GM23248 (cell line): ENCODE data around the gene JPH2. TPM values are rescaled to one million over a fixed set of nuclear protein-coding genes. Genes with fewer than 3 reads are reported as not detected.

ENCODE experiments used
- DNase-seq: peaks from one replicate; pipeline ENCODE4 v3.0.0-alpha.2; 2015
- H2AFZ ChIP-seq: fragments of 200-600 bp; sonication (generic); 2 replicates; pipeline ENCODE4 v1.6.1; 2016; ENCODE audit warnings: antibody characterized with exemption
- H3F3A ChIP-seq: fragments of 200-600 bp; sonication (generic); 2 replicates; pipeline ENCODE4 v1.6.1; 2016; ENCODE audit warnings: mild to moderate bottlenecking, antibody characterized with exemption, mixed run types; ENCODE audit not compliant: insufficient read depth
- H3K27ac ChIP-seq: fragments of 200-600 bp; sonication (generic); 2 replicates; pipeline ENCODE4 v1.5.1; 2016; ENCODE audit warnings: mild to moderate bottlenecking
- H3K27me3 ChIP-seq: fragments of 200-600 bp; sonication (generic); replicated peaks from 2 replicates; pipeline ENCODE4 v1.6.1; 2016; ENCODE audit warnings: mild to moderate bottlenecking; ENCODE audit not compliant: insufficient read depth
- H3K36me3 ChIP-seq: fragments of 200-600 bp; sonication (generic); 2 replicates; pipeline ENCODE4 v1.6.1; 2016; ENCODE audit warnings: low read depth, mild to moderate bottlenecking
- H3K4me1 ChIP-seq: fragments of 200-600 bp; sonication (generic); 2 replicates; pipeline ENCODE4 v1.6.1; 2016; ENCODE audit warnings: mild to moderate bottlenecking; ENCODE audit not compliant: insufficient read depth
- H3K4me2 ChIP-seq: fragments of 200-600 bp; sonication (generic); one replicate; pipeline ENCODE4 v1.6.1; 2016; ENCODE audit warnings: mild to moderate bottlenecking; ENCODE audit not compliant: unreplicated experiment
- H3K4me3 ChIP-seq: fragments of 200-600 bp; sonication (generic); 2 replicates; pipeline ENCODE4 v1.5.1; 2016; ENCODE audit warnings: mild to moderate bottlenecking
- H3K79me2 ChIP-seq: fragments of 200-600 bp; sonication (generic); 2 replicates; pipeline ENCODE4 v1.6.1; 2016; ENCODE audit warnings: mild to moderate bottlenecking; ENCODE audit not compliant: insufficient read depth
- H3K9ac ChIP-seq: fragments of 200-600 bp; sonication (generic); 2 replicates; pipeline ENCODE4 v1.6.1; 2016; ENCODE audit warnings: mild to moderate bottlenecking
- H3K9me2 ChIP-seq: fragments of 200-600 bp; sonication (generic); 2 replicates; pipeline ENCODE4 v1.6.1; 2016; ENCODE audit warnings: mixed run types, mild to moderate bottlenecking, moderate library complexity; ENCODE audit not compliant: insufficient read depth
- H3K9me3 ChIP-seq: fragments of 200-600 bp; sonication (generic); one replicate; pipeline ENCODE4 v1.6.1; 2017; ENCODE audit warnings: low read depth
- H4K20me1 ChIP-seq: fragments of 200-600 bp; sonication (generic); 2 replicates; pipeline ENCODE4 v1.6.0; 2016; ENCODE audit not compliant: insufficient read depth
- EZH2 ChIP-seq: fragments of 200-600 bp; sonication (generic); IDR thresholded peaks from 2 replicates; pipeline ENCODE4 v1.6.1; 2018; ENCODE audit warnings: antibody characterized with exemption, mild to moderate bottlenecking; ENCODE audit not compliant: insufficient read depth, poor library complexity, severe bottlenecking
- EZH2phosphoT487 ChIP-seq: fragments of 200-600 bp; sonication (generic); IDR thresholded peaks from 2 replicates; pipeline ENCODE4 v1.6.1; 2018; ENCODE audit warnings: antibody characterized with exemption, moderate library complexity, mild to moderate bottlenecking, low read depth; ENCODE audit not compliant: insufficient read depth
- WGBS, 2 experiments: methylation state at CpG; one replicate each; pipeline ENCODE4 v1.1.6; 2015 to 2017; ENCODE audit warnings: low lambda C conversion rate in 2 of 2, low coverage in 1 of 2; ENCODE audit errors: missing lambda C conversion rate in 2 of 2; 5-methylcytosine and 5-hydroxymethylcytosine counted together
- in situ Hi-C: fragments of 300-500 bp; cut with MboI; formaldehyde crosslinking; loops from 2 replicates; pipeline ENCODE4 v1.15.0; 2020
- polyA plus RNA-seq: library from polyadenylated mRNA; unstranded; fragments of >200 nt; fragmentation: Nextera tagmentation; extraction: Ambion mirVana; gene quantifications from 2 replicates; pipeline ENCODE4 v1.2.1, GENCODE V29; 2016
- total RNA-seq: library from RNA; depleted of rRNA; stranded (reverse); fragments of >200 nt; shearing (Covaris generic); gene quantifications from 2 replicates; pipeline ENCODE4 v1.2.3, GENCODE V29; 2014

Gene JPH2
- total and polyA plus RNA-seq, 2 experiments from 2014 or later = 1.8 to 9.7 TPM

DNA sequence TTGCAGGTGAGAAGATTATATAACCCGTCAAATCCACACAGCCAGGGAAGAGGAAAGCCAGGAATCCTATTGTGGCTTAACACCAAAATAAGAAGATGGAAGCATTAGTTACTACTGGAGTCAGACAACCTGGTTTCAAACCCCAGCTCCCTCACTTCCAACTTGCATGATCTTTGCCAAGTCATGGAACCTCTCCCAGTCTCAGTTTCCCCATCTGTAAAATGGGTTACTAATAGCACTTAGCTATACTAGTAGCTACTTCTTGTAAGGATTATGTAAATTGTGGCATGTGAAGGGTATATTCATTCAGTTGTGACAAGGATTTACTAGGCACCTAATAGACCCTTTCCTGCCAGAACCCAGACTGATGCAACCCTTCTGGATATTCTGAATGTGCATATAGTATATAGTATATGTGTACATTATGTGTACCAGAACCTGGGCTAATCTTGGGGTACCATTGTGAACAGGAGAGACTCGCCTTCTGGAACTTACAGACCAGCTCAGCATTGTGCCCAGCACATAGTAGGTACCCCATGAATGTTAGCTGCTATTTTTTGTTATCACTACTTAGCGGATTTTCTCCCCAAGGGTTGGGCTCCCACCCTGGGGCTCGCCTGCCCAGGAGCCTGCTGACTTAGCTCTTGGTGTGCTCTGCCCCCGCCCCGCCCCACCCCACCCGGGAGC is 50.3 kb downstream of the JPH2 start:
- 47 to 66% methylated on average over 7 of the region's 7 CpGs for WGBS, 2 experiments
- H3K4me1 ChIP-seq = 0 out of 2 replicates have a peak, but pooled peaks cover 3% of the 10 kb centered on the region
- H3K27ac ChIP-seq = no peak overlapping the region

DNA sequence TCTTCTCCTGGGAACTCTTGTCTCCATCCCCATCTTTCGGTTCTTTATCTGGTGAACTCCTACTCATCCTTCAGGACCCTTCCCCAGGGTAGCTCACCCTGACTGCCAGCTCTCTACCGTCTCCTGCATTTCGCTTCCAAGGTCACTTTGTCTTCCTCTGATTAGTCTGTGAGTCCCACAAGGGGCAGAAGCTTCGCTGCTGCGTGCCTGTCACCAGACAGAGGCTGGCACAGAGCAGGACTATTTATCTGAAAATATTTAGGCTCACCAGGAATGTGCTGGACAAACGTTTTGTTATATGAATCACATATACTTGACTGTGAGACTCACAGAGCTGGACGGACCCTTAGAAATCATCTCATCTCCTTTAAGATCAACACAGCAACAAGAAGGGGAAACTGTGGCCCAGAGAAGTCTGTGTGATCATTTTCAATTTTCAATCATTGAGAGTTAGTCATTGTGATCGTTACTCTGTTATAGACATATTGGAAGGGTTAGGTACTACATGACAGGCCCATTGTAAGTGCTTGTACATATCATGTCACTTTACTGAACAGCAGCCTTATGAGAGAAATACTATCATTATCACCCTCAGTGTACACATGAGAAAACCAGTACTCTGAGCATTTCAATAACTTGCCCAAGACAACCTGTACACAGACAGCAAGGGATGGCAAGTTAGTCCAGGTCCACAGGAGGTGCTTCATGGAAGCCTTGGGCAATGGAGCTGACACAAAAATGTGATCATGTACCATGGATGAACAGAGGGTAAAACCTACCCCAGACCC is 51.4 kb downstream of the JPH2 start:
- DNase-seq = peak; percentile 31
- WGBS, 2 experiments = 50 to 51% methylated on average over 8 of the region's 8 CpGs
- in situ Hi-C loops = no loop called here
- H4K20me1 ChIP-seq = no peaks in the 10 kb centered on the region
- H3K9ac ChIP-seq = no peak overlapping the region
- no peak overlapping the region for H2AFZ ChIP-seq
- no peaks in the 10 kb centered on the region for H3F3A ChIP-seq
- no peaks in the 10 kb centered on the region for H3K36me3 ChIP-seq
- H3K27me3 ChIP-seq = no peaks in the 10 kb centered on the region
- H3K4me2 ChIP-seq = no peak overlapping the region
- no peak for TF ChIP-seq EZH2phosphoT487
- no peak for TF ChIP-seq EZH2
- H3K27ac ChIP-seq = no peak overlapping the region
- no peaks in the 10 kb centered on the region for H3K79me2 ChIP-seq
- no peak overlapping the region for H3K4me3 ChIP-seq
- 0 out of 2 replicates have a peak, but pooled peaks cover 3% of the 10 kb centered on the region for H3K4me1 ChIP-seq
- H3K9me3 ChIP-seq = no peaks in the 10 kb centered on the region
- H3K9me2 ChIP-seq = no peaks in the 10 kb centered on the region

More for the DNA sequence above, 50.3 kb downstream of the JPH2 start:
- in situ Hi-C loops = no loop called here
- H3K4me2 ChIP-seq = no peak overlapping the region
- no peak overlapping the region for H3K9ac ChIP-seq
- no peak for DNase-seq
- no peak for TF ChIP-seq EZH2
- TF ChIP-seq EZH2phosphoT487 = no peak
- no peaks in the 10 kb centered on the region for H3K79me2 ChIP-seq
- H3K4me3 ChIP-seq = no peak overlapping the region
- no peaks in the 10 kb centered on the region for H4K20me1 ChIP-seq
- no peaks in the 10 kb centered on the region for H3K27me3 ChIP-seq
- no peaks in the 10 kb centered on the region for H3K36me3 ChIP-seq
- no peaks in the 10 kb centered on the region for H3F3A ChIP-seq
- no peaks in the 10 kb centered on the region for H3K9me2 ChIP-seq
- H3K9me3 ChIP-seq = no peaks in the 10 kb centered on the region
- no peak overlapping the region for H2AFZ ChIP-seq

DNA sequence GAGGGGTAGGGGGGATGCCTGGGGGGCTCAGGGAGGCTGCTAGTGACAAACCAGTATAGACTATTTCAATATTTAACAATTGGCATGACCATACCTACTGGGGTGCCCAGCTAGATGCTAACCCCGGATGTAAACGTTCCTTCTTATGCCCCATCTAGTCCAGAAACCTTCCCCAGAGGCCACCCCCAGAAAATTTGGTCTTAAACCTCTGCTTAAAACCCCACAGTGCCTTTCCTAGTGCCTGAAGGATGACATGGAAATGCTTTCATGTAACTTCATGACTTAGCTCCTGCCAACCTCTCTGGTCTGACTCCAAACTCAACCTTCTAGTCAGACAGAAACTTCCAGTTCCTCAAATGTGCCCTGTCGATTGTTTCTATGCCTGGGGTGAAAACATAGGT is 52.0 kb downstream of the JPH2 start:
- in situ Hi-C loops = no loop called here
- Histone ChIP-seq H3F3A (no peaks in the 10 kb centered on the region), H3K27me3 (no peaks in the 10 kb centered on the region), H3K27ac (no peak overlapping the region), H3K9me3 (no peaks in the 10 kb centered on the region), H3K36me3 (no peaks in the 10 kb centered on the region), H4K20me1 (no peaks in the 10 kb centered on the region), H3K9ac (no peak overlapping the region), H3K79me2 (no peaks in the 10 kb centered on the region), H3K4me2 (no peak overlapping the region), H3K4me3 (no peak overlapping the region), H3K9me2 (no peaks in the 10 kb centered on the region), H2AFZ (no peak overlapping the region), H3K4me1 (0 out of 2 replicates have a peak, but pooled peaks cover 3% of the 10 kb centered on the region)
- WGBS, 2 experiments = 47 to 53% methylated on average over 3 of the region's 3 CpGs
- no peak for DNase-seq
- TF ChIP-seq EZH2 (no peak), EZH2phosphoT487 (no peak)

DNA sequence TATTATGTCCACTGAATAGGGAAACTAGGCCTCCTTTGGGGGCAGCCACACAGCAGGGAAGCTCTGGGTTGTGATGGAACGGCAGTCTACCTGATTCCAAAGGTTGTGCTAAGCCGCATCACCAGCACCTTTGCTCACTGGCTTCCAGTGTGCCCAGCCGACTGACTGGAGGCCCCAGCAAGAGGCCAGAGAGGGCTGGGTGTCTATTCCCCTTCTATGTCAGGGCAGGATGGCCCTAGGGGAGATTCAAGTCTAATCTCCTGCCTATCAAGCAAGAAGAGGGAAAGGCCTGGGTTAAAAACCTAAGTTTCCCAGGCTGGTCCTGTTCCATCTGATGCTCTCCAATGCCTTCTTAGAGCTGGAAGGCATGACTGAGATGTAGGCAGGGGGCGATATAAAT is 53.6 kb downstream of the JPH2 start:
- no peaks in the 10 kb centered on the region for H3F3A ChIP-seq
- no peaks in the 10 kb centered on the region for H3K79me2 ChIP-seq
- H3K9ac ChIP-seq = no peak overlapping the region
- no peak overlapping the region for H3K27ac ChIP-seq
- no peak overlapping the region for H2AFZ ChIP-seq
- H3K27me3 ChIP-seq = no peaks in the 10 kb centered on the region
- TF ChIP-seq EZH2phosphoT487 (no peak), EZH2 (no peak)
- DNase-seq = no peak
- no peak overlapping the region for H3K4me2 ChIP-seq
- no peaks in the 10 kb centered on the region for H3K9me2 ChIP-seq
- no peaks in the 10 kb centered on the region for H3K36me3 ChIP-seq
- H3K9me3 ChIP-seq = no peaks in the 10 kb centered on the region
- H3K4me3 ChIP-seq = no peak overlapping the region
- in situ Hi-C loops = no loop called here
- 0 out of 2 replicates have a peak, but pooled peaks cover 3% of the 10 kb centered on the region for H3K4me1 ChIP-seq
- no peaks in the 10 kb centered on the region for H4K20me1 ChIP-seq
- 70 to 78% methylated on average over 4 of the region's 4 CpGs for WGBS, 2 experiments
